HepG2 (cell line): ENCODE results near the gene SELENOM. TPM values are rescaled to one million over a fixed set of nuclear protein-coding genes. Genes with fewer than 3 reads are reported as not detected.
"Not testable (repeated sequence)": the region's sequence is repeated elsewhere in the genome, so short reads cannot be mapped to it uniquely, and the experiment has no call there.

Experiments used
- ATAC-seq: fragments of 200-7000 bp; cut with Tn5 transposase; 3 replicates; pipeline ENCODE4 v1.9.1; 2020; ENCODE audit warnings: mild to moderate bottlenecking, moderate library complexity
- BruUV-seq: library from RNA; stranded (reverse); fragments of 400-500 nt; replicated peaks from 2 replicates; lab custom pipeline; 2021; lab: Mats Ljungman, UMichigan
- CTCF ChIA-PET: fragments of 300-600 bp; formaldehyde crosslinking; extraction: SDS; loops from one replicate; lab custom pipeline; 2021; ENCODE audit warnings: low total read pairs, inconsistent platforms, low intra/inter-chr PET ratio; lab: Yijun Ruan, JAX
- POLR2A ChIA-PET: fragments of 350-600 bp; sonication (Branson Sonifier 250); formaldehyde crosslinking; loops from one replicate; lab custom pipeline; 2020; ENCODE audit warnings: antibody characterized with exemption, inconsistent platforms; lab: Yijun Ruan, JAX
- DNase-seq: peaks from one replicate; pipeline ENCODE4 v3.0.0-alpha.2; 2015; ENCODE audit warnings: low spot score
- FAIRE-seq: peaks from 3 replicates; lab custom pipeline; 2011; peaks lifted over from hg19 to GRCh38; lab: Jason Lieb, UNC
- H2AFZ ChIP-seq: one replicate; pipeline ENCODE4 v1.6.1; 2011; ENCODE audit warnings: low read length, inconsistent platforms
- H3K27ac ChIP-seq: fragments of 300-600 bp; 3 replicates; pipeline ENCODE4 v1.8.0; 2011; ENCODE audit warnings: mixed run types, mild to moderate bottlenecking, mixed read lengths, low read length, inconsistent platforms; ENCODE audit not compliant: insufficient read depth; ENCODE audit errors: extremely low read length
- H3K27me3 ChIP-seq, 2 experiments: fragments of 200-600 bp in 1 of 2; 2 replicates in 1 of 2; 3 replicates in 1 of 2; pipeline versions ENCODE4 v1.6.0 to v1.8.0; 2011; ENCODE audit warnings: low read length in 2 of 2, mild to moderate bottlenecking in 2 of 2, moderate library complexity in 2 of 2, inconsistent platforms in 1 of 2; ENCODE audit not compliant: insufficient read depth in 2 of 2, control insufficient read depth in 1 of 2
- H3K36me3 ChIP-seq, 2 experiments: fragments of 200-600 bp in 1 of 2; replicated peaks in 1 of 2; 2 replicates in 1 of 2; 3 replicates in 1 of 2; pipeline versions ENCODE4 v1.5.1 to v1.8.0; 2011; ENCODE audit warnings: low read length in 2 of 2, inconsistent platforms in 1 of 2; ENCODE audit not compliant: insufficient read depth in 2 of 2, control insufficient read depth in 1 of 2
- H3K4me1 ChIP-seq: 2 replicates; pipeline ENCODE4 v1.5.1; 2012; ENCODE audit warnings: low read length, inconsistent platforms; ENCODE audit not compliant: insufficient read depth
- H3K4me2 ChIP-seq: 2 replicates; pipeline ENCODE4 v1.6.0; 2011; ENCODE audit warnings: low read depth, low read length, inconsistent platforms
- H3K4me3 ChIP-seq, 3 experiments: fragments of 200-600 bp in 1 of 3; sonication (generic), shearing (Covaris generic) in 1 of 3; replicated peaks in 1 of 3; 2 replicates each; pipeline ENCODE4 v1.5.1; 2011 to 2016; ENCODE audit warnings: low read length in 3 of 3, inconsistent platforms in 2 of 3, low read depth in 2 of 3, mild to moderate bottlenecking in 2 of 3, control low read depth in 1 of 3, mixed read lengths in 1 of 3; ENCODE audit not compliant: insufficient read depth in 1 of 3
- H3K79me2 ChIP-seq: one replicate; pipeline ENCODE4 v1.6.1; 2011; ENCODE audit warnings: low read length, inconsistent platforms; ENCODE audit not compliant: insufficient read depth
- H3K9ac ChIP-seq: 2 replicates; pipeline ENCODE4 v1.6.0; 2011; ENCODE audit warnings: mild to moderate bottlenecking, low read depth, low read length, inconsistent platforms; ENCODE audit not compliant: insufficient read depth
- H3K9me3 ChIP-seq: 2 replicates; pipeline ENCODE4 v1.5.1; 2012; ENCODE audit warnings: mild to moderate bottlenecking, low read length
- H4K20me1 ChIP-seq: 2 replicates; pipeline ENCODE4 v1.6.0; 2011; ENCODE audit warnings: inconsistent platforms, mild to moderate bottlenecking, low read length, moderate library complexity; ENCODE audit not compliant: insufficient read depth
- AGO2 ChIP-seq: fragments of 200-400 bp; formaldehyde crosslinking; optimal IDR thresholded peaks from 2 replicates; pipeline ENCODE3; 2017; ENCODE audit warnings: mild to moderate bottlenecking, low read depth, low read length, moderate library complexity
- CENPBD1 ChIP-seq: sonication (generic); formaldehyde crosslinking; IDR thresholded peaks from 2 replicates; pipeline ENCODE4 v1.8.0; 2022; ENCODE audit warnings: missing genetic modification reagents, low read depth, mild to moderate bottlenecking, borderline replicate concordance
- KDM5B ChIP-seq: sonication (generic); formaldehyde crosslinking; IDR thresholded peaks from 2 replicates; pipeline ENCODE4 v1.4.0; 2020; ENCODE audit warnings: missing genetic modification reagents, mild to moderate bottlenecking, borderline replicate concordance
- MTF2 ChIP-seq: sonication (generic); formaldehyde crosslinking; IDR thresholded peaks from 2 replicates; pipeline ENCODE4 v1.5.0; 2020; ENCODE audit warnings: missing genetic modification reagents, borderline replicate concordance
- NPAS2 ChIP-seq: sonication (generic); formaldehyde crosslinking; IDR thresholded peaks from 2 replicates; pipeline ENCODE4 v1.8.0; 2022; ENCODE audit warnings: mild to moderate bottlenecking, missing genetic modification reagents, borderline replicate concordance
- PLRG1 ChIP-seq: fragments of 450-650 bp; conservative IDR thresholded peaks from 2 replicates; pipeline ENCODE4 v1.6.1; 2016
- RCOR2 ChIP-seq: IDR thresholded peaks from 2 replicates; pipeline ENCODE4 v1.6.1; 2016; ENCODE audit warnings: missing biosample characterization, missing genetic modification reagents
- RXRB ChIP-seq: IDR thresholded peaks from 2 replicates; pipeline ENCODE4 v1.6.1; 2016; ENCODE audit warnings: borderline replicate concordance, missing genetic modification reagents, missing compliant biosample characterization
- TBP ChIP-seq: sonication (generic); formaldehyde crosslinking; IDR thresholded peaks from 2 replicates; pipeline ENCODE4 v1.5.0; 2020; ENCODE audit warnings: missing genetic modification reagents
- YEATS2 ChIP-seq: sonication (generic); formaldehyde crosslinking; IDR thresholded peaks from 2 replicates; pipeline ENCODE4 v1.4.0; 2020; ENCODE audit warnings: missing genetic modification reagents, borderline replicate concordance
- ZBTB33 ChIP-seq: sonication (generic); formaldehyde crosslinking; IDR thresholded peaks from 2 replicates; pipeline ENCODE4 v1.4.0; 2020; ENCODE audit warnings: missing genetic modification reagents
- ZC3H4 ChIP-seq: sonication (generic); formaldehyde crosslinking; IDR thresholded peaks from 2 replicates; pipeline ENCODE4 v1.4.0; 2020; ENCODE audit warnings: missing genetic modification reagents, borderline replicate concordance
- ZFAT ChIP-seq: sonication (generic); formaldehyde crosslinking; conservative IDR thresholded peaks from 2 replicates; pipeline ENCODE4 v1.8.1; 2023; ENCODE audit warnings: missing genetic modification reagents, inconsistent platforms
- ZNF33B ChIP-seq: sonication (generic); formaldehyde crosslinking; IDR thresholded peaks from 2 replicates; pipeline ENCODE4 v1.5.1; 2020; ENCODE audit warnings: mild to moderate bottlenecking, missing genetic modification reagents
- ZNF501 ChIP-seq: sonication (generic); formaldehyde crosslinking; IDR thresholded peaks from 2 replicates; pipeline ENCODE4 v1.5.1; 2020; ENCODE audit warnings: mild to moderate bottlenecking, moderate library complexity, missing genetic modification reagents
- ZNF772 ChIP-seq: sonication (generic); formaldehyde crosslinking; IDR thresholded peaks from 2 replicates; pipeline ENCODE4 v1.5.0; 2020; ENCODE audit warnings: mild to moderate bottlenecking, missing genetic modification reagents
- ZNF792 ChIP-seq: IDR thresholded peaks from 2 replicates; pipeline ENCODE4 v1.6.1; 2016
- WGBS: methylation state at CpG from one replicate; pipeline ENCODE4 v1.1.6; 2017; ENCODE audit warnings: low lambda C conversion rate; 5-methylcytosine and 5-hydroxymethylcytosine counted together
- in situ Hi-C: cut with HindIII; loops from 2 replicates; pipeline ENCODE4 v1.10.0; 2017; ENCODE audit warnings: low pct_unique_long_range_greater_than_20kb; ENCODE audit not compliant: extremely low pct_ligation_motif_present
- intact Hi-C: fragments of 100-400 bp; cut with micrococcal nuclease; formaldehyde crosslinking; loops from one replicate; pipeline ENCODE4 v1.10.0; 2022; ENCODE audit not compliant: unreplicated experiment
- polyA plus RNA-seq, 8 experiments: library from polyadenylated mRNA; depleted of rRNA in 3 of 8; stranded (reverse) in 7 of 8; unstranded in 1 of 8; fragments of >200 nt; fragmentation: Illumina TruSeq in 4 of 8; extraction: Trizol in 4 of 8; gene quantifications; 2 replicates each; pipeline versions ENCODE4 v1.2.1 to v1.2.3, GENCODE V29; 2011 to 2016; ENCODE audit warnings: low read depth in 4 of 8, missing spikeins in 1 of 8, mixed read lengths in 1 of 8; ENCODE audit not compliant: insufficient read depth in 1 of 8
- total RNA-seq, 5 experiments: library from RNA; depleted of rRNA; stranded (reverse); fragments of >200 nt; fragmentation: Illumina TruSeq; extraction: Trizol; gene quantifications; 2 replicates each; pipeline ENCODE4 v1.2.3, GENCODE V29; 2016; ENCODE audit warnings: low read depth in 1 of 5
- TF ChIP-seq, protein P1 (sequence below): sonication (generic); formaldehyde crosslinking; IDR thresholded peaks from 2 replicates; pipeline ENCODE4 v1.4.0; 2020; ENCODE audit warnings: missing genetic modification reagents, mild to moderate bottlenecking, borderline replicate concordance

The SELENOM gene
- total and polyA plus RNA-seq, 2 of the 13 experiments (the other 11 are each of a cell fraction or from before 2014, with no cell fraction given) = 4.1 to 4.3 TPM

DNA sequence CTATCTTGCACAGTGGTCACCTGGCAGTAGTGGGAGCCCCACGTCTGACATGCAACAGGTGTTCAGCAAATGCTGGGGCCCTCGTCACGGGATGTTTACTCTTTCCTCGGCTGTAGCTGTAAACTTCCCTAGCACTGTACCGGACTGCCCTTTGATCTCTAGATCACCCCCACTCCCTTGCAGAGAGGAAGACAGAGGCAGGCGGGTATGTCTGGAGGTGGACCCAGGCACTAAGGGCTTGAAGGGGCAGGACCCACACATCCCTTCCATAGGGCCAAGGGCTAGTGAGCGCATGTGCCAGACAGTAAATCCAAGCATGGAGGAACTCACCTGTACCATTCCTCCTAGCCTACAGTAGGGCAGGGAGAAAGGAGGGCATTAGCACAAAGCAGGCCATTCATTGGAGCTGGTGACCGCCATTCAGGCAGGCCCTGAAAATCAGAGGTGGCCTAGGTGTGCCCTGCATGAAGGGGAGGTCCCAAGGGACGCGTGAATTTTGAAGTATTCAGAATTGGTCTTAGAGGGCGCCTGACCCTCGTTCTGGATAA lies 28.2 kb downstream of the SELENOM start (continued):
- TF ChIP-seq, protein P1, sequence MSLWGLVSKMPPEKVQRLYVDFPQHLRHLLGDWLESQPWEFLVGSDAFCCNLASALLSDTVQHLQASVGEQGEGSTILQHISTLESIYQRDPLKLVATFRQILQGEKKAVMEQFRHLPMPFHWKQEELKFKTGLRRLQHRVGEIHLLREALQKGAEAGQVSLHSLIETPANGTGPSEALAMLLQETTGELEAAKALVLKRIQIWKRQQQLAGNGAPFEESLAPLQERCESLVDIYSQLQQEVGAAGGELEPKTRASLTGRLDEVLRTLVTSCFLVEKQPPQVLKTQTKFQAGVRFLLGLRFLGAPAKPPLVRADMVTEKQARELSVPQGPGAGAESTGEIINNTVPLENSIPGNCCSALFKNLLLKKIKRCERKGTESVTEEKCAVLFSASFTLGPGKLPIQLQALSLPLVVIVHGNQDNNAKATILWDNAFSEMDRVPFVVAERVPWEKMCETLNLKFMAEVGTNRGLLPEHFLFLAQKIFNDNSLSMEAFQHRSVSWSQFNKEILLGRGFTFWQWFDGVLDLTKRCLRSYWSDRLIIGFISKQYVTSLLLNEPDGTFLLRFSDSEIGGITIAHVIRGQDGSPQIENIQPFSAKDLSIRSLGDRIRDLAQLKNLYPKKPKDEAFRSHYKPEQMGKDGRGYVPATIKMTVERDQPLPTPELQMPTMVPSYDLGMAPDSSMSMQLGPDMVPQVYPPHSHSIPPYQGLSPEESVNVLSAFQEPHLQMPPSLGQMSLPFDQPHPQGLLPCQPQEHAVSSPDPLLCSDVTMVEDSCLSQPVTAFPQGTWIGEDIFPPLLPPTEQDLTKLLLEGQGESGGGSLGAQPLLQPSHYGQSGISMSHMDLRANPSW = peak; percentile 63; the same call in 1 of the 2 replicates
- TF ChIP-seq RXRB (CRISPR knock-in tag) (peak; percentile 48; the same call in 1 of the 2 replicates), ZBTB33 (no peak), ZC3H4 (CRISPR knock-in tag) (no peak), TBP (CRISPR knock-in tag) (no peak), PLRG1 (no peak), YEATS2 (no peak; the same call in 1 of the 2 replicates), MTF2 (no peak), CENPBD1 (no peak), RCOR2 (CRISPR knock-in tag) (0 out of 2 replicates have a peak, but pooled peaks have one; percentile 47), AGO2 (no peak), KDM5B (CRISPR knock-in tag) (peak; percentile 76), ZNF33B (CRISPR knock-in tag) (no peak), ZNF772 (CRISPR knock-in tag) (peak; percentile 50; the same call in 1 of the 2 replicates), ZNF501 (CRISPR knock-in tag) (0 out of 2 replicates have a peak, but pooled peaks have one; percentile 18), ZFAT (no peak), ZNF792 (CRISPR knock-in tag) (peak; percentile 71; the same call in 1 of the 2 replicates), NPAS2 (CRISPR knock-in tag) (no peak)

DNA sequence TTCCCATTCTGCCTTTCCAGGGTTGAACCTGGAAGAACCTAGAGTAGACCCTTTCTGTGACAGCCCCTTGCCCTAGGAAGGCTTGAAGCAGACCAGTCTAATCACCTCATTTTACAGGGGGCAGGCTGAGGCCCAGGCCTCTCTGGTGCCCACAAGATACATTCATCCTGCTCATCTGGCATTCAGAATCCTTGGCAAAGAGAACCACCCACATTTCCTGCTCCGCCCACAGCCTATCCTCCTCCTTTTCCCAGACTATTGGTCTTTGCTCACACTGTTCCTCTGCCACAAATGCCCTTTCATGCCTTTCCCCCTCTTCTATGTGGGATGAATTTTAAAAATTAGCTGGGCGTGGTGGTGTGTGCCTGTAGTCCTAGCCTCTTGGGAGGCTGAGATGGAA lies 29.0 kb downstream of the SELENOM start:
- H3K27me3 ChIP-seq, intact Hi-C loops, H4K20me1 ChIP-seq, H3K4me3 ChIP-seq, BruUV-seq, H3K36me3 ChIP-seq, H2AFZ ChIP-seq, FAIRE-seq, ATAC-seq, H3K9ac ChIP-seq, CTCF ChIA-PET, H3K79me2 ChIP-seq, DNase-seq, H3K27ac ChIP-seq, H3K9me3 ChIP-seq, in situ Hi-C loops: not testable (repeated sequence)
- Histone ChIP-seq H3K4me1 (peaks cover 44% of the 10 kb centered on the region), H3K4me2 (peak overlapping the region; percentile 93; the same call in 1 of the 2 replicates)
- POLR2A ChIA-PET = interaction anchor here (0.9 to 6.5 kb wide), 6 partner anchors 11 to 111 kb away, joined by 3 to 113 read pairs (median 14); partner anchors contain the start of genes MORC2 and TUG1
- WGBS = 83% methylated on average over 2 of the region's 2 CpGs
